ENCODE data around the gene AKAP13.

The AKAP13 gene

GRCh38 chr15:85718981-85719380 lies 338.6 kb downstream of the AKAP13 start:
- DNase-seq, result no peak

GRCh38 chr15:85722374-85723152 lies 342.2 kb downstream of the AKAP13 start:
- DNase-seq, result no peak

GRCh38 chr15:85723960-85724945 lies 343.9 kb downstream of the AKAP13 start:
- no peak for DNase-seq

- DNase-seq, result no peak
Measured at GRCh38 chr15:85725019-85725418, 344.6 kb downstream of the AKAP13 start.

GRCh38 chr15:85725564-85725963 lies 345.2 kb downstream of the AKAP13 start:
- DNase-seq, result no peak

GRCh38 chr15:85726454-85726853 lies 346.1 kb downstream of the AKAP13 start:
- DNase-seq, result no peak

- no peak for DNase-seq
Measured at GRCh38 chr15:85727068-85727467, 346.7 kb downstream of the AKAP13 start.

GRCh38 chr15:85730001-85730820 lies 349.8 kb downstream of the AKAP13 start:
- DNase-seq, result no peak

- no peak for DNase-seq
Measured at GRCh38 chr15:85733416-85733815, 353.0 kb downstream of the AKAP13 start.

GRCh38 chr15:85737061-85737460 lies 356.7 kb downstream of the AKAP13 start:
- no peak for DNase-seq

- DNase-seq, result no peak
Measured at GRCh38 chr15:85741021-85741421, 360.6 kb downstream of the AKAP13 start.

GRCh38 chr15:85741662-85742061 lies 361.3 kb downstream of the AKAP13 start:
- DNase-seq, result no peak

GRCh38 chr15:85742186-85742821 lies 361.9 kb downstream of the AKAP13 start:
- DNase-seq, result no peak

GRCh38 chr15:85743392-85744055 lies 363.1 kb downstream of the AKAP13 start:
- no peak for DNase-seq

- DNase-seq, result no peak
Measured at GRCh38 chr15:85744579-85744978, 364.2 kb downstream of the AKAP13 start.

GRCh38 chr15:85745023-85745422 lies 364.6 kb downstream of the AKAP13 start:
- DNase-seq, result no peak

GRCh38 chr15:85745525-85746150 lies 365.2 kb downstream of the AKAP13 start:
- no peak for DNase-seq

GRCh38 chr15:85746641-85747040 lies 366.2 kb downstream of the AKAP13 start:
- no peak for DNase-seq

- DNase-seq, result no peak
Measured at GRCh38 chr15:85748176-85748575, 367.8 kb downstream of the AKAP13 start.

- DNase-seq, result no peak
Measured at GRCh38 chr15:85748729-85749128, 368.3 kb downstream of the AKAP13 start.

Data from activated effector memory CD4-positive, alpha-beta T cell treated with Interleukin-2 at 50 U/mL for 16 hours (primary cell).